Measurements from ENCODE around the gene SSRP1.
"Not testable (repeated sequence)": the region's sequence is repeated elsewhere in the genome, so short reads cannot be mapped to it uniquely, and the experiment has no call there.

The SSRP1 gene

DNA sequence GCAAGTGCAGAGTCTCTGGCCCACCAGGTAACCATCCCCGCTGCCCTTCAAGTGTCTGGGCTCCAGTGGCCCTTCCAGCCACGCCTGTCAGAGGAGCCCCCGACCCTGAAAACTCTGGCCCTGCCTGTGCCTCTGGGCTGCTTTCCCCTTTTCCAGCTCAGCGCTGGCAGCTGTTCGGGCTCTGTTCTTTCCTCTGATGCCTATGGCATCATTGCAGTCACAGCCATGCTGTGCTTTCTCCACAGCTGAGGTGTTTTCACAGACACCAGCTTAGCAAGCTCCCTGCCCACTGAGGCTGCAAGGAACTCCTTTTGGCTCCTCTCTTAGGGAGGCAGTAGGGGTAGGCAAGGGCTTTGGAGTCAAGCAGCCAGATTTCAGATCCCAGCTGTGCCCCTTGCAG, 23.7 kb upstream of the SSRP1 start:
- DNase-seq = no peak

DNA sequence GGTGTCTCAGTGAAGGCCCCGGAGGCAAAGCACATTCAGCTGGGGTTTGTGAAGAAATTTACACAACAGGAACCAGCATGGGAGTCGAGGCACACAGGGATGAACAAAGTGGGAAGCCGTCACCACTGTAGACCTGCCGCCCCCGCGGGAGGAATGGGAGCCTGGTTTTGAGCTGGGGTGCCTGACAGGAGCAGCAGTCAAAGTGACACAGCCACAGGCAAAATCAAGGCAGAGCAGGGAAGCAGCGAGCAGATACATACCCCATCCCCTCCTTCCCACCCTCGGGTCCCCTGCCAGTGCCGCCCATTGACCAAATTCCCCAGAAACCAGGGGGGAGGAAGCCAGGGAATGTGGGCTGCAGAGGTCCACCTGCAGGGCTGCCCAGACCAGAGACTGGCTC, 23.3 kb upstream of the SSRP1 start:
- no peak for DNase-seq

- DNase-seq = no peak
Measured at GRCh38 chr11:57358543-57358961, 22.9 kb upstream of the SSRP1 start.

DNA sequence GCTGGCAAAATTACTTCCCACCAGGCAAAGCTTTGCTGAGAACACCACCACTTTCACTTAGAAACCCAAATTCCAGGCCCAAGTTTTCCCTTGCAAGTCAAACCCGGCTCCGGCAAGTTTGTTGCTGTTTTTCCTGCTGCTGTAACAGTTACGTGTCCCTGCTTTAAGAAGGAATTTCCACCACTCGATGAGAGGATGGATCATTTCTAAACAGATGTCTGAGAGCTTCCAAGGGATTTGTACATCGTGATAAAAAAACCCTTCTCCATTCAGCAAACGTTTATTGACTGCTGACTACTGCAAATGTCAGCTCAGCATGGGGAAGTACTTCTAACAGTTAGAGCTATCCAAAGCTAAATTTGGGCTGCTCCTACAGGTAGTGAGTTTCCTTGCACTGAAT, 22.2 kb upstream of the SSRP1 start:
- DNase-seq = no peak

GRCh38 chr11:57357310-57357709, 21.6 kb upstream of the SSRP1 start:
- DNase-seq = no peak

- DNase-seq = no peak
Measured at GRCh38 chr11:57356268-57356667, 20.6 kb upstream of the SSRP1 start.

- no peak for DNase-seq
Measured at GRCh38 chr11:57354699-57355098, 19.0 kb upstream of the SSRP1 start.

DNA sequence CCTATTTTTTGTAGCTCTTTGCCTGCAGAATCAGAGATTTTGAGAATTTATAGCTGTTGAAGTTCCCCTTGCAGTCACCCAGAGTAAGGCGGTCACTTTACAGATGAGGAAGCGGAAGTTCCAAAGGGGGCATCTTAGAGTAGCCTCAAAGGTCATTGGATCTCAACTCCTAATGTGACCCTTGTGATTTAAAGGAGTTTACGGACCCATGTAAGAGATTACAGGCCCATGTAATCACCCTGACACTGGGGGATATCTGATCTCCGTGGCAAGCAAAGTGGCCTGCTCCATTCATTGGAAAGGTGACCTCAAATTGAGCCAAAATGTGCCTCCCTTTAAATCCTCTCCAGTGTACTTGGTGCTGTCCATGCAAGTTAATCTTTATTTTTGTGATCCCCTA, 18.2 kb upstream of the SSRP1 start:
- DNase-seq = no peak

GRCh38 chr11:57353446-57353845, 17.8 kb upstream of the SSRP1 start:
- DNase-seq = no peak

DNA sequence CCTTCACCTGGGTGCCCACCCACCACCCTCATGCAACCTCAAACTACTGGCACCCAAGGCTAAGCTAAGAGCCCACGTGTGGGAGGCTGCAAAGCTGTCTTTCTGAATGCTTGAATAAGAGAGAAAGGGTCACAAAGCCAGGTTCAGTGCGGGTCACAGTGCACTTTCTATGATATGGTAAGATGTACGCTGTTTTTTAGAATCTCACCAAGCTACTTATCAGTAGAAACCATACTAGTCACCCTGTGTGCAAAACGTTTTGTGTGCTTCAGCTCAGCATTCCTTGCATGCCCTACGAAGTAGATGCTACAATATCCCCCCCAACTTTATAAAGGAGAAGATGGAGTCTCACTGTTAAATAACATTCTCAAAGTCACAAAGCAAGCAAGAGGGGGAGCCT, 17.3 kb upstream of the SSRP1 start:
- DNase-seq = no peak

DNA sequence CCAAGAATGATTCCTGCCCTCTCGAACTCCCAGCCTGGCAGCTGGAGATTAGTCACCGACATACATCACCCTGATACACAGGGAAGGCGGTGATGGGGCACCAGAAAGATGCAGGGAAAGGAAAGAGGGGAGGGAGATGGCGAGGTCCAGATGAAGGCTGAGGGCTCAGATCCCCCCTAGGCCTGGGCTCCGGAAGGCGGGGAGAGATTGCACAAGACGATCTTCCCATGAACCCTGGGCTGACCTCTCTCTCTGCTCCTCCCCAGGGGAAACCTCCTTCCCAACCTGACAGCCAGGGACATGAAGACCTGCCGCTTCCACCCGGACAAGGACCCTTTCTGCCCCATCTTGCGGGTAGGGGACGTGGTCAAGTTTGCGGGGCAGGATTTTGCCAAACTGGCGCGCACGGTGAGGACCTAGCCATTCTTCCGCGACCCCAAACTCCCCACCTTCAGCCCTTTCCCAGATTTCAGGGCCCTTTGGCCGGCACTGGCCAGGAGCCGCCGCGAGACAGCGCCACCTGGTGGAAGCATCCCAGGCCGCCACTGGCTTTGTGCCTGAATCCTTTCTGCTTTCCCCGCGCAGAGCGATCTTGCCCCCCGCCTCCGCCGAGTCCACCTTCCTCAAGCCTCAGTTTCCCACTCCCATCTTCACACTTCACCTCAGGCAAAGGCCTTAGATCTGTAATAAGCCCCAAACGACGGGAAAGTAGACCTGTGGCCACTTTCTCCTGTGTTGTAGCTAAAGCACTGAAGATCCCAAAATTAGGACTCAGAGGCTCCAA, 14.0 kb upstream of the SSRP1 start:
- no peak for DNase-seq

DNA sequence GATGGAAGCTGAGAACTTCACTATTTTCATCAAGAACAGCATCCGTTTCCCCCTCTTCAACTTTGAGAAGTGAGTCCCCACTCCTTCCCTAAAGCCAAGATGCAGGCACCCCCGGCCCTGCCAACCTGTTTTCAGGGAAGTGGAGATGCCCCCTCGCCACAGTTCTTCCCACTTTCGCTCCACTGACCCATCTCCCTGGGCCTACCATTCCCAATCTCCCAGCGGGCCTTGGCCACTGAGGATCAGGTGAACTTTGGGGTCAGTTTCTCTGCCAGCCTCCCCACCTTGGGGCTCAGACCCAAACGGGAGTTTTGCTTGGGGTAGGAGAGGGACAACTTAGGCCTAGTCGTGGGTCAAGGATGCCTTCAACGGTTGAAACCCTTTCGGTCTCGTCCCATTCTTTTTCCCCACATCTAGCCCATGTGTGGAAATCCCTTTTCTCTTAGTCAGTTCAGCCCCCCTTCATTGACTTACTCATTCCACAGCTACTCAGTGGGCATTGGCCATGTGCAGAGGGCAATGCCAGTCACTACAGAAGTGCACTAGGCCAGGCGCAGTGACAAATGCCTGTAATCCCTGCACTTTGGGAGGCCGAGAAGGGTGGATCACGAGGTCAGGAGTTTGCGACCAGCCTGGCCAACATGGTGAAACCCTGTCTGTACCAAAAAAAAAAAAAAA, 13.1 kb upstream of the SSRP1 start:
- no peak for DNase-seq

GRCh38 chr11:57348052-57348451, 12.4 kb upstream of the SSRP1 start:
- no peak for DNase-seq

GRCh38 chr11:57347336-57347735, 11.6 kb upstream of the SSRP1 start:
- DNase-seq = no peak

GRCh38 chr11:57345555-57346211, 10.0 kb upstream of the SSRP1 start:
- DNase-seq = no peak

GRCh38 chr11:57344826-57345225, 9.1 kb upstream of the SSRP1 start:
- no peak for DNase-seq

DNA sequence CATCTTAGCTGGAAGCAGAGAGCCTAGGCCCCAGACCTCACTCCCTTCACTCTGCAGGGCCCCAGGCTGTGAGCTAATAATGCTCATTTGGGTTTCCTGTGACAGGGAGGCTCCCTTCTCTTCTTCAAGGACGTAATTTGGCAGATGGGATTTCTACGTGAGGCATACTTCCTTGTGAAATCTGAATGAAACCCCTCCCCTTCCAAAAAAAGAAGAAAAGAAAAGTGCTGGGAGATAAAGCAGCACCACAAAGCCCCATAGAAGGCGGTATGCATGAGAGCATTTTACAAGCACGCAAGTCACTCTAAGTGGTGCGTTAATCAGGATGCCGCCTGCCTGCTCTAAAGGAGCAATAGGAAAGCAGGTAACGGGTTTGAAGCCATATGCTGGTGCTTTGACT, 8.1 kb upstream of the SSRP1 start:
- no peak for DNase-seq

DNA sequence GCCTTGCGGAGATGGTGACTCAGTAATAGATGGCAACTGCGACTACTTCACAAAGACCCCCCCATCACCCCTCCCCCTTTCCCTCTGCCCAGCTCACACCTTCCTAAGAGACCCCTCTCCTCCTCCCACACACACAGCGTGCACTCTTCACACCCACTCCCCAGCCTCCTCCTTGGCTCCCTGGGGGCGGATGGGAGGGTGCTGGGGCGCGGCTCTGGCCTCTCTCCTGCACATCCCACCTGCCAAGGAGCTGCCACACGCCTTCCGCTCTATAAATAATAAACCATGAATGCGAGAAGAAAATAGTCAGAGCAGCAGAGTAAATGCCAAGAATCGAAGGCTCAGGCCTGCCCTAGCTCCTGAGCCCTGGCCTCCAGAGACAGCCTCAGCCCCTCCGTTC, 7.0 kb upstream of the SSRP1 start:
- DNase-seq = no peak

DNA sequence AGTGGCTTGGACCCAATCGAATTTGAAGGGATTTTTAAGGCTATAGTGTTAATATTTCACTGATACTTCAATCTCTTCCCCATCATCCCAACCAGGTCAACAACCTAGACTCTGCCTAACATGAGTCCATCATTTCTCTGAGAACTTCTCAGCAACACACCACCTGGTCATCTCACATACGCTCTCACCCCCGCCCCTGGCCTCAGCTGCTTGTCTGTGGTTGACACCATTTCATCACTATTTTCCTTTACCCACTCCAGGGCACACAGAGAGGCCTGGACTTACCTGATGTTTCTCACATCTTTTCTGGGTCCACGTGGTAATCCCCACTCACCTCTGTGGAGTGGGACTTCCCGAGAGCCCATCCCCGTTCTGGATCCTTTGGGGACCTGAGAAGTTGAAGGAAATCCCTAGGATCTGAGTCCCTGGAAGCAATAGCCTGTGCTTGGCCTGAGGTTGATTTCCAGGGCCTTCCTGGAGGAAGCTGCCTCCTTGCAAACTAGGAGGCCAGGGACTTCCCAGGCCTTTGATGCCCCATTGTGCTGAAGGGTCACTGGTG, 5.6 kb upstream of the SSRP1 start:
- no peak for DNase-seq

GRCh38 chr11:57340039-57340615, 4.4 kb upstream of the SSRP1 start:
- DNase-seq = no peak

GRCh38 chr11:57339328-57339727, 3.6 kb upstream of the SSRP1 start:
- DNase-seq = no peak

GRCh38 chr11:57338142-57338541, 2.5 kb upstream of the SSRP1 start, which contains the start of gene P2RX3:
P2RX3 (plus strand) TSS chr11:57338352; CDS start chr11:57338551, 199 bp downstream.
- no peak for DNase-seq

DNA sequence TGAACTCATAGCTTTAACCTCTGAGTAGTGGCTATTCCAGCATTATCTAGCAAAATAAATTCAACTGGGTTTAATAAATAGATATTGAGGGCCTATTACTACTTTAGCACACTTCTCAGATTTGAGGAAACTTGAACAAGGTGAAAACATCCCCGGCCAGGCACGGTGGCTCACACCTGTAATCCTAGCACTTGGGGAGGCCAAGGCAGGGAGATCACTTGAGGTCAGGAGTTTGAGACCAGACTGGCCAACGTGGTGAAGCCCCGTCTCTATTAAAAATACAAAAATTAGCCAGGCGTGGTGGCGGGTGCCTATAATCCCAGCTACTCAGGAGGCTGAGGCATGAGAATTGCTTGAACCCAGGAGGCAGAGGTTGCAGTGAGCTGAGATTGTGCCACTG, 1.2 kb upstream of the SSRP1 start:
- not testable (repeated sequence) for DNase-seq

Data from amniotic stem cell (primary cell).